ENCODE measurements around the gene SUMF1. TPM values are rescaled to one million over a fixed set of nuclear protein-coding genes. Genes with fewer than 3 reads are reported as not detected.
A peak's percentile ranks its signal among the peaks of the same experiment; 100 is the strongest.

Gene SUMF1
- polyA plus RNA-seq, 4 donors: 46.8 to 55.1 (median 53.5) TPM

DNA sequence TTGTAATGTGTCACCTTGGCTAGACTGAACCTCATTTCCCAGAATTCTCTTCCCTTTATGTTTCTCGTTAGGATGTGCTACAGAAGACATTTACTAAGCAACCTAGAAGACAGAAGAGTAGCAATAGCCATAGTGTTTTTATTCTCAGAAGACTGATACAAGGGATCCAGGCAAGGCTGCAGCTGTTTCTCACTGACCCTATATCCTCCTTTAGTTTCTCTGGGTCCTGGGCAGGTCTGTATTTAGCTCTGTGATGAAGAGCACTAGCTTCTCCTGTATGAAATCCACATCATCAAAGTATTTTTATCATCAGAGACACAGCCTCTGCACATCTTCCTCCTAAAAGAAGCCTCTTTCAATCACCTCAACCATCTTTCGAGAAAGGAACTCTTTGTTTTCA, 72.5 kb downstream of the SUMF1 start:
- DNase-seq (ENCODE audit: low read depth in 4 of 4, low spot score in 3 of 4): no peak

GRCh38 chr3:4394048-4394447, 73.0 kb downstream of the SUMF1 start:
- no peak for DNase-seq (ENCODE audit: low read depth in 4 of 4, low spot score in 3 of 4)

DNA sequence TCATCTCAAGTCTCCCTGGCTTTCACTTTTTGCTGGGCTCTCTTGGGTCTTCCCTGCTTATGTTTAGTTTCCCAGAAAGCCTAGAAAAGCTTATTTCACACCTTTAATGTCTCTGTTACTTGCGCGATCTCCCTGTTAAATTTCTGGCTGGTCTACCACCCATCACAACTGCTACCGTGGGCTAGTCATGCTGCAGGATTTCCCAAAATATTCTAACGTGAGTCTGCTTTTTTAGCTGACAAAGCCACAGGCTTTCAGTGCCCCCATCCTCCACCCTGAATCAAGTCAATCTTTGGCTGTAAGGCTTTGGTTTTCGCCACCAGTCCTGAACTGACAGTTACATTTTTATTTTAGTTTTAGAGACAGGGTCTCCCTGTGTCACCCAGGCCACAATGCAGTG, 74.1 kb downstream of the SUMF1 start:
- no peak for DNase-seq (ENCODE audit: low read depth in 4 of 4, low spot score in 3 of 4)

GRCh38 chr3:4387210-4388204, 79.6 kb downstream of the SUMF1 start:
- DNase-seq (ENCODE audit: low read depth in 4 of 4, low spot score in 3 of 4): no peak

DNA sequence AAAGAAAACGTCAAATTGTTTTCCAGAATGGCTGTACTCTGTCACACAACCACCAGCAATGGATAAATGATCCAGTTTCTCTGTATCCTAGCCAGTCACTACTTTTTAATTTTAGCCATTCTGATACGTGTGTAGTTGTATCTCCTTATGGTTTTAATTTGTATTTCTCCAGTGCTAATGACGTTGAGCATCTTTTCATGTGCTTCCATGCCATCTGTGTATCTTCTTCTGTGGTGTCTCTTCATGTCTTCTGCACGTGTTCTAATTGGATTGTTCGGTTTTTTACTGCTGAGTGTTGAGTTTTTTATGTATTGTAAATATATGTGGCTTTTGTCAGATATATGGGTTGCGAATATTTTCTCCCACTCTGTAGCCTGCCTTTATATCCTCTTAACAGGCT, 81.9 kb downstream of the SUMF1 start:
- no peak for DNase-seq (ENCODE audit: low read depth in 4 of 4, low spot score in 3 of 4)

DNA sequence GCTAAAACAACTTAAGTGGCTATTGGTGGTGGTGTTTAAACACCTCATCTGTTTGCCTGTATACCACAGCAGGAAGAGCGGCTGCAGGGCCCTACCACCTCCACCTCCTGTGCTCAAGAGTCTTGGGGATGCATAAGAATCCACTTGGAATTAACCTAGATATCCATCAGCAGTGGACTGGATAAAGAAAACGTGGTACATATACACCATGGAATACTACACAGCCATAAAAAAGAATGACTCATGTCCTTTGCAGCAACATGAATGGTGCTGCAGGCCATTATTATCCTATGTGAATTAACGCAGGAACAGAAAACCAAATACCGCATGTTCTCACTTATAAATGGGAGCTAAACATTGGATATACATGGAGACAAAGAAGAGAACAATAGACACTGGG, 87.1 kb downstream of the SUMF1 start:
- no peak for DNase-seq (ENCODE audit: low read depth in 4 of 4, low spot score in 3 of 4)

DNA sequence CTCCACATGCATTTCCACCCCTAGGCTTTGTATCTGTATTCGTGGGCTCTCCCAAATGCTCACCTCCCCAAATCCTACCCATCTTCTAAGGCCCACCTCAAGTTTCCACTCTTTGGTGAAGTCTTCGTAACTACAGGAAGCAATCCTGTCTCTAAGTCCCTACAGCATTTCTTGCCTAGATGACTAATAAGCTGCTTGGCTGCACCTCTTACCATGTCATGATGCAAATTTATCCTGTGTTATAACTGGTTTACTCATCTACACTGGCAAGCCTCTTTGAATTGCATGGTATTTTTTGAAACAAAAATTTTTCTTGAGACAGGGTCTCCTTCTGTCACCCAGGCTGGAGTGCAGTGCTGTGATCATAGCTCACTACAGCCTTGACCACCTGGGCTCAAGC, 90.6 kb downstream of the SUMF1 start:
- no peak for DNase-seq (ENCODE audit: low read depth in 4 of 4, low spot score in 3 of 4)

GRCh38 chr3:4375911-4376310, 91.2 kb downstream of the SUMF1 start:
- DNase-seq (ENCODE audit: low read depth in 4 of 4, low spot score in 3 of 4): no peak

DNA sequence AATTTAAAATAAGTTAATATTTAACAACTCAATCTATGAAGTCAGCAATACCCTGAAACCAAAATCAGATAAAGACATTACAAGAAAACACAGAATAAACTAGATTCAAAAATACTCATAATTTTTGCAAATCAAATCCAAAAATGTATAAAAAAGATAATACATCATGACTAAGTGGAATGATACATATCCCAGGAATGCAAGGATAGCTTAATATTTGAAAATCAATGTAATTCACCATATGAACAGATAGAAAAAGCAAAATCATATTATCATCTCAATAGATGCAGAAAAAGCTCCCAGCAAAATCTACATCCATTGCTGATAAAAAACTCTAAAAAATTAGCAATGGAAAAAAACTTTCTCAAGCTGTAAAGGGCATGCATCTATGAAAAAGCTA, 93.4 kb downstream of the SUMF1 start:
- DNase-seq (ENCODE audit: low read depth in 4 of 4, low spot score in 3 of 4): no peak

DNA sequence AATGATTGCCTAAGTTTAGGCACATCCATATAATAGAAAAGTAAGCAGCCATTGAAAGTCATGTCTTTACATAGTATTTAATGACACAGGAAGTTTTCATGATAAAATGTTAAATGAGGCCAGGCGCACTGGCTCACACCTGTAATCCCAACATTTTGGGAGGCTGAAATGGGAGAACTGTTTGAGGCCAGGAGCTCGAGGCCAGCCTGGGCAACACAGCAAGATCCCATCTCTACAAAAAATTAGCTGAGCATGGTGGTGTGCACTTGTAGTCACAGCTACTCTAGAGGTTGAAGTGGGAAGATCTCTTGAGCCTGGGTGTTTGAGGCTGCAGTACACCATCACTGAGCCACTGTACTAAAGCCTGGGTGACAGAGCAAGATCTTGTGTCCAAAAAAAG, 104.5 kb downstream of the SUMF1 start:
- DNase-seq (ENCODE audit: low read depth in 4 of 4, low spot score in 3 of 4): no peak

DNA sequence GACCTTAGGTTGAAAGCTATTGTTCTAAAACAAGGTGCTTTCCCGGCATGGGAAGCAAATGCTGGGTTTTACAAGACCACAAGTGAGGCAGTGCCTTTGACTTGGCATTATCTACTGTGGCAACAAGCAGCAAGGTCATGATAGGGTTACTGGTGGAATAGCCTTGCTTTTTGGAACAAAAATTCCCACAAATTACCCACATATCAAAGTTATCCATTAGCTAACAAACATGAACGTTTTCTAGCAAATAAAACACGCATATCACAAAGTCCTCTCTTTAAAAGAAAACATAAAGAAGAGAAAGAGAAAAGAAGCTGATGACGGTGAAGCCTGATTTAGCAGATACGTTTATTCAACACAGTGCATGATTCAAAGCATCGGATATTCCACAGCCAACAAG, 106.3 kb downstream of the SUMF1 start:
- DNase-seq (ENCODE audit: low read depth in 4 of 4, low spot score in 3 of 4): no peak

DNA sequence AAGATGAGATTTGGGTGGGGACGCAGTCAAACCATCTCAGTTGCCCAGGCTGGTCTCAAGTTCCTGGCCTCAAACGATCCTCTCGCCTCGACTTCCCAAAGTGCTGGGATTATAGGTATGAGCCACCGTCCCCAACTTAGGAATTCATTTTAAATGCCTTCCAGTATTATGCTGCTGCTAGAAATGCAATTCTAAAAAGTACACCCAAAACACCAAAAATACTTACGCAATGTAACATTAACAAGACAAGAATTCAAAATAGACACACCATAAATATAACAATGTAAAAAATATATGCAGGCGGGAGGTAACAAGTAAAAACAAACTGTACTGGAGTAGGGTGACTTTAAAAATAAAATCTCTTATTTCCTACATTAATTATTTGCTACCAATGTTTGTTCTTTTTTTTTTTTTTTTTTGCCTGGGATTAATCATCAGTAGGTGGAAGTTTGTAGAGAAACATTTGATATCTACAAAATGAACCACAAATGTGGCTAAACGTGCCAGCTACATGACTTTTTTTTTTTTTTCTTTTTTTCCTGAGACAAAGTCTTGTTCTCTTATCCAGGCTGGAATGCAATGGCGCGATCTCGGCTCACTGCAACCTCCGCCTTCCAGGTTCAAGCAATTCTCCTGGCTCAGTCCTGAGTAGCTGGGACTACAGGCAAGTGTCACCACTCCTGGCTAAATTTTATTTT, 107.1 kb downstream of the SUMF1 start:
- DNase-seq (ENCODE audit: low read depth in 4 of 4, low spot score in 3 of 4): no peak

DNA sequence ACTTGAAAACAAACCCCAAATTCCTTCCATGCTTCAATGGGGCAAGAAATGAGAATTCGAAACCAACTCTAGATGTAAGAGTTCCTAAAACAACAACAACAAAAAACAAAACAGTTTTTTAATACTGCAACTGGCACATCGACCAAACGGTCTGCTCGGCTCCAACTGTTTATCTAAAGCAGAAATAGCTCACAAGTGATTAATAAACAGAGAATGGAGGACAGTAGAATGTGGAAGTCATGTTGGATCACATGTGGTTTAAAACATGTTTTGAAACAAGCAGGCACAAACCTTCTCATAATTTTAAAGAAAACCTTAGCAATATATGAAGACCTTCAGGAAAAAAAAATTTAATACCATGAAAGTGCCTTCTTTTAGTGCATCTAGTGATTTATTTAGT, 108.8 kb downstream of the SUMF1 start:
- DNase-seq (ENCODE audit: low read depth in 4 of 4, low spot score in 3 of 4): no peak

DNA sequence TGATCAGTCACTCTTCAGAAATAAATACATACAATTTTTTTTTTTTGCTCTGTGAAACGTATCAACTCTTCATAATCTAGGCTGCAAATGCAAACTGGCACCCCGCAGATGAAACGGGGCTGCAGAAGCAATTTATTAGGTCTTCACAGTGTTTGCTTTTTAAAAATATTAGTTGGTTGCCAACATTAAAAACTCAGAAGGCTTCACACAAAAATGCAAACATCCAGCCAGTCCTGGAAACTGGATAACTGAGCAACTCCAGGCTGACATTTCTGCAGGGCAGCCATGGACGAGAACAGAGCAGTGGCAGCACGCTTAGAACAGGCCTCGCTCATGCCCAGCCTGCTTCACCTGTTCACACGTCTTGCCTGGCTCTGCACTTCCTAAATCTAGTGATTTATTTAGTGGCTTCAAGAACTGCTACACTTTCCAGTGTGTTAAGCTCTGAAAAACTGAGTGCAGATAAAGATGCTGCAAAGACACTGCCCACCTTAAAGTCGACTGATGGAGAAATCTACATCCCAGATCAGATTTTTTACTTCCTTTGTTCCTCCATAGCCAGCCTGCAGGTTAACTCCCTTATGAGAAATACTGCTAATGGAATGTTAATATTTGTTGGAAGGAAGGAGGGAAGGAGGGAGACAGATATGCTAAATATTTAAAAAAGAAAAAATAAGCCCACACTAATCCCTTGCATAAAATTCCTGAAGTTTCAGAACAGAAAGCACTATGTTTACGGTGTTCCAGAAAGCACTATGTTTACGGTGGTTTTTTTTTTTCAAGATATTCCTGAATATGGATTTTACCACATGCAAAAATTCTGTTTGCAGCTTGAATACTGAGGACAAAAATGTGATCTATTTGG, 110.3 kb downstream of the SUMF1 start:
- DNase-seq (ENCODE audit: low read depth in 4 of 4, low spot score in 3 of 4): no peak

GRCh38 chr3:4356220-4356540, 110.9 kb downstream of the SUMF1 start:
- DNase-seq (ENCODE audit: low read depth in 4 of 4, low spot score in 3 of 4): no peak

DNA sequence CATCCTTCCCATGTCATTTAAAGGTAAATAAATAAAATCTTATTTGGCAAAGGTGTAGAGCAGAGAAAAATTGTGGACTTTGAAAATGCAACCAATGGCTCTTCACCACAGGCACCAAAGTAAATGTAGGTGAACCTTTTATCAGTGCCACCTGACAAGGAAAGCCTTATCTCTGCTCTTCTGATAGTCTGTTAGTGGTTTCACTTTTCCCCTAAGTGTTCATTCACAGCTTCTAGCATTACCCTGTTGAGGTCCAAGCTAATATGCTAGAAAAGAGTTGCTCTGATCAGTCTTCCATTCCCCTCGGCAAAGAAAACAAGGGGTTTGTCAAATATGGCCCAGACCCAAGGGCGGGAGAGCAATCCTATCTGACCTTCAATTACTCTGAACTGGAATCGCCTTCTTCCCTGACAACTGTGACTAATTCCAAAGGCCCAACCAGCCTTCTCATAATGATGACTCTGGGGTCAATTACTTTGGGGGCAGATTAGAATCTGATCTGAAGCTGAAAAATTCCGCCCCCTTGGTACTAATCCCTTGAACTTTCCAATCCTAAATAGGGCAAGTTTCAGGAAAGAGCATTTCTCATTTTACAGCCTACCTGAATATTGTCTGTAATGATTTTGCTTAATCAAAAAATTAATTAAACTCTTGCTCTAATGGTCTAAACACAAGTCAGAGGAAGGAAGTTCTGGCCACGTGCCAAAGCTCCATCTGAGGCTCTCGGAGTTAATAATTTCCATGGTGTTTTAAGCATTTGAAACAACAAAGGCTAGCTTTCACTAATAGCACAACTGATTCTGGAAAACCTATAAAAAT, 111.5 kb downstream of the SUMF1 start:
- DNase-seq (ENCODE audit: low read depth in 4 of 4, low spot score in 3 of 4): peak; percentile 65 to 79 (median 72)

- DNase-seq (ENCODE audit: low read depth in 4 of 4, low spot score in 3 of 4): no peak
These were observed 115.2 kb downstream of the SUMF1 start for GRCh38 chr3:4351872-4352271.

DNA sequence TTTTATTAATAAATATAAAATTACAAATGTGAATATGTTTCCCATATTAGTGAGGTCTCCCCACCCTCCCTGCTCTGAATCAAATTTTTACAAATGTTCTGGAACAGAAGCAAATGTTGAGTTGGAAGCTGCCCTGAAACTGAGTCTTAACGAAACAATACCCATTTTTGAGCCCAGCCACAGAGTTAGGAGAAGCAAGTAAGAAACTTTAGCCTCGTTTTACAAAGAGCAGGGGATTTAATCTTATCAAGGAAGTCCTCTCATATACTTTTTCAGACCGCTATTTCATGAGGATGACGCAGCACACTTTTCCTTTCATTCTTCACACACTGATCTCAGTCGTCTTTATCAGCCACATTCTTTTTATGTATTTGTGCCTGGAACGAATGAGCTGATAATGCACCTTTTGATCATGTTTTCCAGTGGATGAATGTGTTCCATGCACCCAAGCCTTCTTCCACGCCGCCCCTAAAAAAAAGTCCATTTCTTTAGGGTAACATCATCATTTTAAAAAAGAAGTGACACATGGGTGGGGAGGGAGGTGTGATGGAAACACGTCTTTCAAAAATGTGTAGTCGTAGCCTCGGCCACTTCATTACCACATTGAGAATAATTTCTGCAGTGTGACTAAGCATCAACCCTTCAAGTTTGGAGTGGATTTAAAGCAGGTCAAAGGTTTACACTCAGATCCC, 115.8 kb downstream of the SUMF1 start:
- DNase-seq (ENCODE audit: low read depth in 4 of 4, low spot score in 3 of 4): no peak

DNA sequence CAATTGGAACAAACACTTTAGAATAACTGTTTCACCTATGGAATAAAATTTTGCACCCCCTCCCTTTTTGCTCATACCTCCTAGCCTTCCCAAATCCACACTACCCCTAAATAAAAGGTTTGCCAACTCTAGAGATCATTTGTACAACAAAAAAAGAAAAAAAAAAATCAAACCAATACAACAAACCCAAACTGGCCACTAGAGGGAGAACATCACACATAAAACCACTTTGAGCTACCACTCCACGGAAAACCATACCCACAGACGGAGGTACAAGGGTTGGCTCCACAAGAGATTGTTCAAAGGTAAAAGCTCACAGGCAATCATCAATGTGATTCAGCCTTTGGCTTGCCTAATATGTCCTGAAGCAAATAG, 116.3 kb downstream of the SUMF1 start:
- peak in 3 of 4 donors; percentile 50 to 60 (median 60) for DNase-seq (ENCODE audit: low read depth in 4 of 4, low spot score in 3 of 4)

GRCh38 chr3:4343258-4343657, 123.8 kb downstream of the SUMF1 start:
- no peak for DNase-seq (ENCODE audit: low read depth in 4 of 4, low spot score in 3 of 4)
